Measurements from ENCODE around the gene NKAIN2.

The NKAIN2 gene

GRCh38 chr6:123945386-123945785 lies 141.7 kb downstream of the NKAIN2 start:
- Histone ChIP-seq H3K36me3 (no peaks in the 10 kb centered on the region), H3K4me3 (no peak overlapping the region), H3K4me1 (no peaks in the 10 kb centered on the region), H3K27ac (no peak overlapping the region), H3K27me3 (no peaks in the 10 kb centered on the region), H3K9me3 (peaks cover 0 to 6% (median 0%) of the 10 kb centered on the region in 3 donors)
- intact Hi-C loops (cut with DNase I; ENCODE audit: low total_unique reads) = no loop called here
- no peak for TF ChIP-seq CTCF (IDR thresholded peaks at IDR 0.05)
- DNase-seq = no peak

GRCh38 chr6:123953920-123954319 lies 150.3 kb downstream of the NKAIN2 start:
- no peak for DNase-seq
- peaks cover 0 to 17% (median 9%) of the 10 kb centered on the region in 3 donors for H3K9me3 ChIP-seq
- no peaks in the 10 kb centered on the region for H3K4me1 ChIP-seq
- no peaks in the 10 kb centered on the region for H3K36me3 ChIP-seq
- no peak overlapping the region for H3K27ac ChIP-seq
- H3K27me3 ChIP-seq = no peaks in the 10 kb centered on the region
- TF ChIP-seq CTCF (IDR thresholded peaks at IDR 0.05) = no peak
- no peak overlapping the region for H3K4me3 ChIP-seq
- intact Hi-C loops (cut with DNase I; ENCODE audit: low total_unique reads) = no loop called here

- intact Hi-C loops (cut with DNase I; ENCODE audit: low total_unique reads) = no loop called here
- Histone ChIP-seq H3K9me3 (peaks cover 0 to 12% (median 9%) of the 10 kb centered on the region in 3 donors), H3K4me3 (no peak overlapping the region), H3K36me3 (no peaks in the 10 kb centered on the region), H3K4me1 (no peaks in the 10 kb centered on the region), H3K27ac (no peak overlapping the region), H3K27me3 (no peaks in the 10 kb centered on the region)
- no peak for DNase-seq
- no peak for TF ChIP-seq CTCF (IDR thresholded peaks at IDR 0.05)
Measured at GRCh38 chr6:123956492-123957139, 153.0 kb downstream of the NKAIN2 start.

GRCh38 chr6:123962508-123962907 lies 158.8 kb downstream of the NKAIN2 start:
- Histone ChIP-seq H3K36me3 (no peaks in the 10 kb centered on the region), H3K9me3 (no peaks in the 10 kb centered on the region), H3K27ac (no peak overlapping the region), H3K27me3 (no peaks in the 10 kb centered on the region), H3K4me1 (peaks cover 0 to 8% (median 0%) of the 10 kb centered on the region in 4 donors), H3K4me3 (no peak overlapping the region)
- intact Hi-C loops (cut with DNase I; ENCODE audit: low total_unique reads) = no loop called here
- no peak for TF ChIP-seq CTCF (IDR thresholded peaks at IDR 0.05)
- no peak for DNase-seq

- Histone ChIP-seq H3K4me3 (no peak overlapping the region), H3K27ac (no peak overlapping the region), H3K4me1 (peaks cover 0 to 8% (median 0%) of the 10 kb centered on the region in 4 donors), H3K27me3 (no peaks in the 10 kb centered on the region), H3K36me3 (no peaks in the 10 kb centered on the region), H3K9me3 (no peaks in the 10 kb centered on the region)
- peak in 1 of 2 experiments; percentile 14 for TF ChIP-seq CTCF (IDR thresholded peaks at IDR 0.05)
- DNase-seq = no peak
- intact Hi-C loops (cut with DNase I; ENCODE audit: low total_unique reads) = no loop called here
Measured at GRCh38 chr6:123965894-123966293, 162.2 kb downstream of the NKAIN2 start.

All from tibial artery (tissue), 4 donors.